ENCODE measurements around the gene PLXNB2. TPM values are rescaled to one million over a fixed set of nuclear protein-coding genes. Genes with fewer than 3 reads are reported as not detected.
"Not testable (repeated sequence)": the region's sequence is repeated elsewhere in the genome, so short reads cannot be mapped to it uniquely, and the experiment has no call there.

The PLXNB2 gene
- polyA plus RNA-seq, 1 donor, result 109 TPM

- no peak for DNase-seq
Measured at GRCh38 chr22:50278461-50278860, 29.0 kb downstream of the PLXNB2 start.

GRCh38 chr22:50277761-50278160, 29.7 kb downstream of the PLXNB2 start:
- no peak for DNase-seq

GRCh38 chr22:50276143-50276542, 31.3 kb downstream of the PLXNB2 start:
- DNase-seq, result no peak

- no peak for DNase-seq
Measured at GRCh38 chr22:50275181-50276055, 32.0 kb downstream of the PLXNB2 start.

- DNase-seq, result no peak
Measured at GRCh38 chr22:50274771-50275170, 32.7 kb downstream of the PLXNB2 start.

- no peak for DNase-seq
Measured at GRCh38 chr22:50274311-50274710, 33.1 kb downstream of the PLXNB2 start.

GRCh38 chr22:50273781-50274180, 33.7 kb downstream of the PLXNB2 start:
- DNase-seq, result not testable (repeated sequence)

- DNase-seq, result not testable (repeated sequence)
Measured at GRCh38 chr22:50273352-50273751, 34.1 kb downstream of the PLXNB2 start.

GRCh38 chr22:50272044-50272802, 35.2 kb downstream of the PLXNB2 start:
- DNase-seq, result no peak

- DNase-seq, result no peak
Measured at GRCh38 chr22:50271519-50271970, 35.9 kb downstream of the PLXNB2 start.

- peak; percentile 73 for DNase-seq
Measured at GRCh38 chr22:50270666-50271394, 36.6 kb downstream of the PLXNB2 start.

GRCh38 chr22:50269970-50270665, 37.3 kb downstream of the PLXNB2 start, which contains the start of gene MAPK11:
MAPK11 (minus strand) TSS chr22:50270380; CDS start chr22:50270292, 88 bp downstream.
- no peak for DNase-seq

- no peak for DNase-seq
Measured at GRCh38 chr22:50269573-50269969, 37.9 kb downstream of the PLXNB2 start.

- DNase-seq, result no peak
Measured at GRCh38 chr22:50268655-50269113, 38.8 kb downstream of the PLXNB2 start.

- DNase-seq, result no peak
Measured at GRCh38 chr22:50267591-50268390, 39.7 kb downstream of the PLXNB2 start.

GRCh38 chr22:50266994-50267393, 40.5 kb downstream of the PLXNB2 start:
- DNase-seq, result no peak

- no peak for DNase-seq
Measured at GRCh38 chr22:50264946-50265669, 42.3 kb downstream of the PLXNB2 start.

GRCh38 chr22:50264104-50264745, 43.2 kb downstream of the PLXNB2 start:
- no peak for DNase-seq

GRCh38 chr22:50262973-50263617, 44.4 kb downstream of the PLXNB2 start:
- DNase-seq, result no peak

Data from hindlimb muscle (tissue), 1 donor.